ENCODE measurements around the gene TP63. TPM values are rescaled to one million over a fixed set of nuclear protein-coding genes. Genes with fewer than 3 reads are reported as not detected.

Gene TP63
- total RNA-seq, 1 donor from 2014 or later, result 0.41 TPM

DNA sequence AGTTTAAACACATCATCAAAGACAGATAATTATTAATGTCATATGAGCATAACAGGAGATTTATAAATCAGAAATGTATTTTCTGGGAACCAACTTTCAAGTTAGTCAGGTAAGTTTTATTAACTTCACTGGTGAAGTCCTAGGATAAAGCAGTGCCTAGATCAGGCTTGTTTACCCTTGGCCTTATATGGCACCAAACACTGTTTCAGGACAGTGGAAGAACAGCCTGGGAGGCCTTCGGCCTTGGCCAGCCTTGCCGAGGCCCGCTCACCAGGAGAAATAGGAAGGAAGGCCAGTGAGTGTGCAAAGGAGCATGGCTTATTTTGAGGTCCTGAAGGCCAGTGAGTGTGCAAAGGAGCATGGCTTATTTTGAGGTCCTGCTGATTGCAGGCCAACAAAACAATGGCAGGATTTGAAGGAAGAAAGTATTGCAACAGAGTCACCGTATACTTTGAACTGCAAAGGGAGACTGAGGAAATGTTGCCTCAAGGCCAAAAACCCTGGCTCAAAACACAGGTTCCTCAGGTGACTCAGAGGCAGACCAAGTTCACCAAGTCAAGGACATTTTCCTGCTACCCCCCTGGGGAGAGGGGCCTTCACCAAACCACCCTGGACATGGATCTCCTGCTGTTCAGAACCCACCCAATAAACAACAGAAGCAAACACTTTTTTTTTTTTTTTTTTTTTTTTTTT lies 174.3 kb downstream of the TP63 start:
- FAIRE-seq (no peak), DNase-seq (ENCODE audit: low spot score in 2 of 2) (no peak)

DNA sequence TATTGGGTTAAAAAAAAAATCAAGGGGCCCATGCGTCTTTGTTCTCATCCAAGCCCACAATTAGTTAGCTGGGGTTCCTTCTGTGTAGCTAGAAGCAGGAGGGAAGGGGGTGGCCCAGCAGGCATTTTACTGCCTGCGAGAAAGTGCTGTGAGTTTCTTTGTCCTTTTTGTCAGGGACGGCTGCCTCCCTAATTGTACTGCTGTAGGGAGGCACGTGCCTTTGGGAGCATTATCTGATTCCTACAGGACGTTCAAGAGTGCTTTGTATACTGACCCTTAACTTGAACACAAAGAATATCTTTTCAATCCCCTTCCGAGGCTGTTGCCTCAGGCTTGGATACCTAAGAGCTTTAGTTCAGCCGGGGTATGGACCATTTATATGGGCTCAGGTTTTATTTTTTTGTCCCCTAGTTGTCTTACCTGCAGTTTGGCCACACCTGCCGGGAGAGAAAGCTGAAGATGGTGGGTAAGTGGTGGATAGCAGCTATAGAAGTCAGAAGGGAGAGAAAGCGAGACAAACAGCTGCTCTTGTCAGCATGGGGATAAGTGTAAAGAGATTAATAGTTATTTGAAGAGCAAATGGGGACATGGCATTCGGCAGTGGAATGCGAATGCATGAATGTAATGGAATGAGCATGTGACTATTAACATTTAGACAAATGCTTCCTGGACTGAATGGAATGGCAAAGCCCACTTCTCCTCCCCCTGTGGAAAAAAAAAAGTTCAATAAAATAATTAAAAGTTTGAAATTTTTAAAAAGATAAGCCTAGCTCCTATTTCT lies 175.2 kb downstream of the TP63 start:
- DNase-seq (ENCODE audit: low spot score in 2 of 2), result no peak
- FAIRE-seq, result no peak

DNA sequence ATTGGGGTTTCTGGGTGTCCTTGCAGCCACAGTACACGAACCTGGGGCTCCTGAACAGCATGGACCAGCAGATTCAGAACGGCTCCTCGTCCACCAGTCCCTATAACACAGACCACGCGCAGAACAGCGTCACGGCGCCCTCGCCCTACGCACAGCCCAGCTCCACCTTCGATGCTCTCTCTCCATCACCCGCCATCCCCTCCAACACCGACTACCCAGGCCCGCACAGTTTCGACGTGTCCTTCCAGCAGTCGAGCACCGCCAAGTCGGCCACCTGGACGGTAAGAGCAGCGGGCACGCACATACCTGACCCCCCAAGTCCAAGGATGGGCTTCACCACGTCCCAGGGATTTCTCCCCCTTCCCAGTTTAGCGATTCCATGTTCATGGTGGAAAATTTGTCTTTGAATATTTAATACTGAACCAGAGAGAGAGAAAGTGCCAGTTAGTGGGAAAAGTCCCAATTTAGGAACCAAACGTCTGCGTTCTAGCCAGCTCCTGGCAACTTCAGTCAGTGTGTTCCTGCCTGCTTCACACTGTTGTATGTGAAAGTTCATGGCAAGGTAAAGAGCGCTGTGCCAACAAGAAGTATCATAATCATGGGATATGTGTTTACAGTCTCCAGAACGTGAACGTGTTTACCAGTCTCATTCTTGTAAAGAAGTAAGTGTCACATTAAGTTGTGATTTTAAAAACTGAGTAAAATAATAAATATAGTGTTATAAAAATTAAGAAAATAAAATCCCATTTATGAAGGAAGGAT lies 177.2 kb downstream of the TP63 start:
- no peak for DNase-seq (ENCODE audit: low spot score in 2 of 2)
- no peak for FAIRE-seq

- DNase-seq (ENCODE audit: low spot score in 2 of 2), result no peak
- no peak for FAIRE-seq
These were observed 178.4 kb downstream of the TP63 start for GRCh38 chr3:189809583-189809982.

GRCh38 chr3:189812806-189813465 lies 181.7 kb downstream of the TP63 start:
- DNase-seq (ENCODE audit: low spot score in 2 of 2), result no peak
- FAIRE-seq, result no peak

- FAIRE-seq, result no peak
- no peak for DNase-seq (ENCODE audit: low spot score in 2 of 2)
These were observed 182.6 kb downstream of the TP63 start for GRCh38 chr3:189813647-189814240.

DNA sequence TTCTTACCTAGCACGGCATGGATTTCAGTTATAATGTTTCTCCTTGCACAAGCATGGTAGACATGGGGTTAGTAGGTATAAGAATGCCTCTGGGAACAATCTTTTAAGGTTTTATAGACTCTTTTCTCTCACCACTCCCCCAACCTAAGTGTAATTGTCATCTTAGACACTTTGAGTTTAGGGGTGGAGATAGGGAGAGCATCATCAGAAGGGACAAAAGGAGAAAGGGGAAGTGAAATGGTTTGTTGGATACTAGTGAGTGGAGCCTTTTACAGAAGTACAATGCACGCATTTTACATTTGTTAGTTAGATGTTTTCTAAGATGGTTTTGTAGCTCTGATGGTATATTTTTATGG lies 189.2 kb downstream of the TP63 start:
- FAIRE-seq (no peak), DNase-seq (ENCODE audit: low spot score in 2 of 2) (no peak)

DNA sequence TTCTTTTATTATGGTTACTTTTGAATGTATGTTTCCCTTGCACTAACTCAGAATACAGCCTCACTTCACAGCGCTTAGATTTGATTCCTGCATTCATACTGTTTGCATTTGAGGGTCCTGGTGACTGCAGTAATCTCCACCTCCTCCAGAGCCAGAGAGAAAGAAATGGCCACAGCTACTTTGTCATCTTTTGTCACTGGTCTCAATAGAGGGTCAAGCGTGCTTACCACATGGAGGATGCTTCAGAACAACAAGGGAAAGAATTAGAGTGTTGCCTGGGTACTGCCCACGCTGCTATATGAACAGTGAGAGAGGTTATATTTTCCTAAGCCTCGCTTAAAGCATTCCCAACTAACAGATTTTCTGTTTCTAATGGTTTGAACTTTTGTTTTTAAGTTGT lies 190.1 kb downstream of the TP63 start:
- DNase-seq (ENCODE audit: low spot score in 2 of 2) (no peak), FAIRE-seq (no peak)

DNA sequence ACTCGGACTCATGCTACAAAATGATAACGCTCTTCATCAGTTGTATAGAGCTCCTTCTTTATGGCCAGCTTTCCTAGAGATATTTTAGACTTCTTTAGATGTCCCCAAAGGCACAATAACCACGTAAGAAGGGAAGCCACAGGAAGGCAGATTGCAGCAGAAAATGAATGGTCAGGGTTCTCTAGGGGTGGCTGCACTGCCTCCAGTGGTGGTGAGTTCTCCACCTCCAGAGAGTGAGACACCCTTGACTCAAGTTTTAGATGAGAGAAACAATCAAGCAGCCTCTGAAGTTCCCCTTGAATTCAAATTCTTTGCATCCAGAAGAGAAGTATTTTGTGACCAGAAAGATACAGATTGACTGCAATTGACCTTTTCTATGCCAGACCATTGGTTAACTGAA lies 191.5 kb downstream of the TP63 start:
- DNase-seq (ENCODE audit: low spot score in 2 of 2), result no peak
- FAIRE-seq, result no peak

GRCh38 chr3:189824629-189825312 lies 193.6 kb downstream of the TP63 start:
- FAIRE-seq, result no peak

DNA sequence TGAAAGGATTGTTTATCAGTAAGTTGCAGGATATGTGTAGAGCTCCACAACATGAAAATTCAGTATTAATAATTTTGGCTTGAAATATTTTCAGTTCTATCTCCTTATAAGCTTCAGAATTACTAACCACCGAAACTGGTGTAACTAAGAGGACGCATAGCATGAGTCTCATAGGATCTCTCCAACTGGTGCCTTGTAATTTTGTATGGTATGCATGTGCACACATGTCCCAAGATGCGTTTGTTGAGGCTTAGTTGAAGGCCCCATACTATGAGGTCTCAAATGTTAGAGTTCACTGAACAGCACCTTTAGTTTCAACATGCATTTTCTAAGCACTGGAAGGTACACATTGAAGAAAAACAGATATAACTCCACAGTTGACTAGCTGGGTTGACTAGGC lies 195.4 kb downstream of the TP63 start:
- FAIRE-seq, result no peak

More at GRCh38 chr3:189824629-189825312, 193.6 kb downstream of the TP63 start:
- DNase-seq (ENCODE audit: low spot score in 2 of 2), result no peak

GRCh38 chr3:189827108-189827507 lies 195.9 kb downstream of the TP63 start:
- DNase-seq (ENCODE audit: low spot score in 2 of 2), result no peak
- no peak for FAIRE-seq

More for the DNA sequence above, 195.4 kb downstream of the TP63 start:
- DNase-seq (ENCODE audit: low spot score in 2 of 2), result no peak

DNA sequence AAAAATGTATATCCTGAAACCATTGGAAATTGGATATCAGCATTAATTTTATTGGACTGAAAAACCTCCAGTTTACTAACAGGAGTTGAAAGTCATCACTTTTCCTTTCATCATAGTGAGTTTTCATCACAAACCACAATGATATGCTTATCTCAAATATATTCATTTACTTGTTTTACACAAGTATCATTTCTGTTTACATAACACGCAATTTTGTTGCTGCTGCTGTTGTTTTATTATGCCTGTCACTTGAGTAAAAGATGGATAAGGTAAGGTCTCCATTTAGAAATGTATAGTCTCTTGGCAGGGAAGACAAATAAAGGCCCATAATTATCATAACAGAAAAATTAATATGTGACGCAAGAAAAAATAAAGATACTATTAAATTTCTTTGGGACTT lies 199.2 kb downstream of the TP63 start:
- FAIRE-seq (no peak), DNase-seq (ENCODE audit: low spot score in 2 of 2) (no peak)

DNA sequence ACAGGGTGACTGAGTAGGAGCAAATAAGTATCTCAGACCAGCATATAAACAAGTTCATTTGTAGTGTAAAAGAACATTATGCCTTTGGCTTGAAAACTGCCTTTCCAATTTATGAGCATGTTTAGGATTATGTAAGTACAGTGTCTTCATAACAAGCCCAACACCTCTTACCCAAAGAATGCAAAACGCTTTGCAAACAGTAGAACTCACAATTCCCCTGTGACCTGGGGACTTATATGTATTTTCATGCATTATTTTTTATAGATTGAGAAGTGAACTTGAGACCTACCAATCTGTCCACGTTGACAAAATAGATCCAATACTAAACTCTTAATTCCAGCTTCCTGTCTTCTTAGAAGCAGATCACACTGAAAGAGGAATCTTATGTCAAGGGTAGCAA lies 202.1 kb downstream of the TP63 start:
- no peak for DNase-seq (ENCODE audit: low spot score in 2 of 2)
- no peak for FAIRE-seq

GRCh38 chr3:189833996-189834395 lies 202.8 kb downstream of the TP63 start:
- FAIRE-seq (no peak), DNase-seq (ENCODE audit: low spot score in 2 of 2) (no peak)

DNA sequence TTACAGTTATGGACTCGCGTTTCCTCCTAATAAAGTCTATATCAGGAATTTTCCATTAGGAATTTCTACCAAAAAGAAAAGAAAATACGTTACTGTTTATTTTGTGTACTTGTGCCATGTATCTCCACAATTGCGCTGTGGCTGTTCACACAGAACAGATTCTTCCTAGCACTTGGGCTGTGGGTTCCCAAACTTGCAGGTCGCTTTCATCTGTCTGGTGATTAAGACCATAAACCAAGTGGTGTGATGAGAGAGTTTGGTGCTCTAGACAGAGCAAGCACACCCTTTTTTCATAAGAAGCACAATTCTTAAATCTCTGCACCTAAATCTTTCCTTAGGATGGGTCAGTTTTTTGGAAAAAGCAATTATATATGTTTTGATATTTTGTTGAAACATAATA lies 203.3 kb downstream of the TP63 start:
- DNase-seq (ENCODE audit: low spot score in 2 of 2) (no peak), FAIRE-seq (no peak)

DNA sequence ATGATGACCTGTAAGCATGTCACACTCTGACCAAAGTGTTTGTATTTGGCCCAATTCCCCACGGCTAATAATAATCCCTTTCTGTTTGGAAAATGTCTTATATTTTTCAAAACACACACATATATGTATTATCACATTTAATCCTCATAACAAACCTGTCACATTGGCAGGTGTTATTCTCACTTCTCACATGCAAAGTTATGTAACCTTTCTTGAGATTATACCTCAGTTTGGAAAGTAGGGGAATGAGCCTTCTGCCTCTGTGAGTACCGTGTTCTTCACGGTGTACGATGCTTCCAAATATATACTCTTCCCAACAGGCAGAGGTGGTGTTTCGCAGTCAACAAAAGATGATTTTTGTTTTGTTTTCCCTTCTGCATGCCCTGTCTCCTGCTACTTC lies 205.6 kb downstream of the TP63 start:
- DNase-seq (ENCODE audit: low spot score in 2 of 2) (no peak), FAIRE-seq (no peak)

DNA sequence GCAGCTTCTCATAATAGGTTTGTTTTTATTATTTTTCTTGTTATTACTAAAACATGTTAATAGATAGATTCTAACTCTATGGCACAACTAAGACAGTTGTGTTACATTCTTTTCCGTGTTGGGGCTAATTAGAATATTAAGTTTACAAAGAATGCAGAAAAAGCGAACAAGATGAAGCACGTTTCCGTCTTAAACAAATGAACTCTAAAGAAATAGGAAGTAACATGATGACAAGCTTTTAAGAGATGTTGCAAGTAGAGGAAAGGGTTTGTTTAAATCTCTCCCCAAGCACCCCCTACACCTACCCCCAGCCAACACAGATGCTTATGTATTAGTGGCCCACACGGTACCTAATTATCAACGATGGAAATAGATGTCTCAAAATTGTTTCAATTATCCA lies 207.1 kb downstream of the TP63 start:
- DNase-seq (ENCODE audit: low spot score in 2 of 2) (no peak), FAIRE-seq (no peak)

GRCh38 chr3:189839576-189839975 lies 208.4 kb downstream of the TP63 start:
- DNase-seq (ENCODE audit: low spot score in 2 of 2) (no peak), FAIRE-seq (no peak)

Measured in frontal cortex (tissue), 4 donors.